H9 (cell line): ENCODE results near the gene PLXNB3. TPM values are rescaled to one million over a fixed set of nuclear protein-coding genes. Genes with fewer than 3 reads are reported as not detected.

Source experiments
- DNase-seq: peaks from one replicate; pipeline ENCODE4 v3.0.0-alpha.2; 2017
- H2AFZ ChIP-seq: one replicate; pipeline ENCODE4 v1.6.1; 2013; ENCODE audit warnings: mild to moderate bottlenecking, low read length, control low read depth, moderate library complexity
- H2AK5ac ChIP-seq: 2 replicates; pipeline ENCODE4 v1.6.1; 2013; ENCODE audit warnings: low read length, control low read depth, mixed read lengths; ENCODE audit not compliant: insufficient read length
- H2BK120ac ChIP-seq: one replicate; pipeline ENCODE4 v1.6.1; 2013; ENCODE audit warnings: low read depth, mild to moderate bottlenecking, low read length, control low read depth, inconsistent platforms; ENCODE audit not compliant: poor library complexity, severe bottlenecking
- H2BK12ac ChIP-seq: 2 replicates; pipeline ENCODE4 v1.6.1; 2013; ENCODE audit warnings: low read length, control low read depth, mixed read lengths, low read depth; ENCODE audit not compliant: insufficient read length
- H2BK15ac ChIP-seq: 2 replicates; pipeline ENCODE4 v1.6.1; 2013; ENCODE audit warnings: low read depth, low read length, control low read depth
- H2BK20ac ChIP-seq: one replicate; pipeline ENCODE4 v1.6.1; 2013; ENCODE audit warnings: low read depth, mild to moderate bottlenecking, low read length, control low read depth, inconsistent platforms; ENCODE audit not compliant: poor library complexity, severe bottlenecking
- H2BK5ac ChIP-seq: 2 replicates; pipeline ENCODE4 v1.6.1; 2013; ENCODE audit warnings: low read length, control low read depth, mixed read lengths; ENCODE audit not compliant: insufficient read length
- H3K14ac ChIP-seq: 2 replicates; pipeline ENCODE4 v1.6.1; 2013; ENCODE audit warnings: low read length, control low read depth; ENCODE audit not compliant: insufficient read depth
- H3K18ac ChIP-seq: 2 replicates; pipeline ENCODE4 v1.6.1; 2013; ENCODE audit warnings: low read depth, mild to moderate bottlenecking, mixed read lengths, low read length, control low read depth; ENCODE audit not compliant: insufficient read length
- H3K23ac ChIP-seq: 2 replicates; pipeline ENCODE4 v1.6.1; 2013; ENCODE audit warnings: low read length, control low read depth, mixed read lengths, low read depth; ENCODE audit not compliant: insufficient read length
- H3K23me2 ChIP-seq: 2 replicates; pipeline ENCODE4 v1.6.1; 2013; ENCODE audit warnings: low read depth, mild to moderate bottlenecking, mixed read lengths, low read length, control low read depth; ENCODE audit not compliant: insufficient read length, poor library complexity, severe bottlenecking
- H3K27ac ChIP-seq: 2 replicates; pipeline ENCODE4 v1.5.1; 2013; ENCODE audit warnings: low read length, control low read depth, mixed read lengths, low read depth; ENCODE audit not compliant: insufficient read length
- H3K27me3 ChIP-seq: 2 replicates; pipeline ENCODE4 v1.6.1; 2013; ENCODE audit warnings: low read length, control low read depth, inconsistent platforms; ENCODE audit not compliant: insufficient read depth
- H3K4ac ChIP-seq: 2 replicates; pipeline ENCODE4 v1.6.1; 2013; ENCODE audit warnings: low read depth, mild to moderate bottlenecking, control low read depth, inconsistent platforms, low read length, moderate library complexity
- H3K4me1 ChIP-seq: 2 replicates; pipeline ENCODE4 v1.6.1; 2013; ENCODE audit warnings: low read length, control low read depth, inconsistent platforms; ENCODE audit not compliant: insufficient read depth
- H3K4me2 ChIP-seq: 2 replicates; pipeline ENCODE4 v1.6.1; 2013; ENCODE audit warnings: low read length, control low read depth, mixed read lengths; ENCODE audit not compliant: insufficient read length, insufficient read depth
- H3K56ac ChIP-seq: 2 replicates; pipeline ENCODE4 v1.6.1; 2013; ENCODE audit warnings: low read depth, mild to moderate bottlenecking, mixed read lengths, low read length, control low read depth; ENCODE audit not compliant: insufficient read length
- H3K79me1 ChIP-seq: 2 replicates; pipeline ENCODE4 v1.6.1; 2013; ENCODE audit warnings: low read depth, mild to moderate bottlenecking, moderate library complexity, low read length, control low read depth, inconsistent platforms; ENCODE audit not compliant: insufficient read depth, poor library complexity, severe bottlenecking
- H3K79me2 ChIP-seq: 2 replicates; pipeline ENCODE4 v1.6.1; 2013; ENCODE audit warnings: low read length, control low read depth, inconsistent platforms; ENCODE audit not compliant: insufficient read depth
- H3K9ac ChIP-seq: 2 replicates; pipeline ENCODE4 v1.6.1; 2013; ENCODE audit warnings: low read length, control low read depth, mixed read lengths; ENCODE audit not compliant: insufficient read length; ENCODE audit errors: extremely low read depth
- H3K9me3 ChIP-seq: one replicate; pipeline ENCODE4 v1.6.1; 2013; ENCODE audit warnings: low read depth, low read length, inconsistent platforms; ENCODE audit not compliant: control insufficient read depth
- H3T11ph ChIP-seq: one replicate; pipeline ENCODE4 v1.6.1; 2013; ENCODE audit warnings: mild to moderate bottlenecking, low read length, control low read depth, inconsistent platforms
- H4K20me1 ChIP-seq: one replicate; pipeline ENCODE4 v1.6.1; 2013; ENCODE audit not compliant: control insufficient read depth, insufficient read length, insufficient read depth
- H4K5ac ChIP-seq: 2 replicates; pipeline ENCODE4 v1.6.1; 2013; ENCODE audit warnings: low read depth, mild to moderate bottlenecking, mixed read lengths, low read length, control low read depth; ENCODE audit not compliant: insufficient read length
- H4K8ac ChIP-seq: replicated peaks from 2 replicates; pipeline ENCODE4 v1.6.1; 2013; ENCODE audit warnings: low read length, control low read depth, mixed read lengths, low read depth; ENCODE audit not compliant: insufficient read length
- H4K91ac ChIP-seq: 2 replicates; pipeline ENCODE4 v1.6.1; 2013; ENCODE audit warnings: low read depth, mild to moderate bottlenecking, moderate library complexity, mixed read lengths, low read length, control low read depth; ENCODE audit not compliant: insufficient read length
- H3K27ac Mint-ChIP-seq, 3 experiments: 2 replicates in 2 of 3; 3 replicates in 1 of 3; pipeline ENCODE4 v1.8.0; 2020 to 2021; ENCODE audit warnings: mixed read lengths in 3 of 3, mild to moderate bottlenecking in 1 of 3, moderate library complexity in 1 of 3
- H3K27me3 Mint-ChIP-seq: 2 replicates; pipeline ENCODE4 v1.8.0; 2021; ENCODE audit warnings: low read depth, mild to moderate bottlenecking, moderate library complexity, mixed read lengths
- H3K36me3 Mint-ChIP-seq, 3 experiments: 2 replicates in 2 of 3; 3 replicates in 1 of 3; pipeline ENCODE4 v1.8.0; 2020 to 2021; ENCODE audit warnings: low read depth in 3 of 3, mixed read lengths in 3 of 3; ENCODE audit not compliant: insufficient read depth in 1 of 3
- H3K4me1 Mint-ChIP-seq, 2 experiments: 2 replicates each; pipeline ENCODE4 v1.8.0; 2020; ENCODE audit warnings: mixed read lengths in 2 of 2
- H3K4me3 Mint-ChIP-seq, 2 experiments: 2 replicates in 1 of 2; 3 replicates in 1 of 2; pipeline ENCODE4 v1.8.0; 2020 to 2021; ENCODE audit warnings: mild to moderate bottlenecking in 2 of 2, mixed read lengths in 2 of 2, moderate library complexity in 1 of 2
- H3K9me3 Mint-ChIP-seq, 2 experiments: 2 replicates in 1 of 2; 3 replicates in 1 of 2; pipeline ENCODE4 v1.8.0; 2020; ENCODE audit warnings: mild to moderate bottlenecking in 2 of 2, mixed read lengths in 2 of 2, moderate library complexity in 1 of 2
- CTCF ChIP-seq: fragments of 200-600 bp; sonication (generic); conservative IDR thresholded peaks from 3 replicates; pipeline ENCODE4 v1.8.0; 2021; ENCODE audit warnings: antibody characterized with exemption, mild to moderate bottlenecking
- WGBS: extraction: QIAGEN DNeasy Blood & Tissue Kit; methylation state at CpG from one replicate; pipeline ENCODE4 v1.1.7; 2013; ENCODE audit warnings: missing lambda C conversion rate, low lambda C conversion rate, mixed read lengths; ENCODE audit not compliant: insufficient read length; ENCODE audit errors: extremely low coverage; 5-methylcytosine and 5-hydroxymethylcytosine counted together
- total RNA-seq: library from RNA; stranded (reverse); gene quantifications from 2 replicates; pipeline ENCODE4 v1.2.1, GENCODE V29; 2021

PLXNB3 gene
- total RNA-seq, 1 experiment from 2014 or later: 1.9 TPM

GRCh38 chrX:153771415-153772315, 7.6 kb downstream of the PLXNB3 start:
- no peak overlapping the region for H2BK12ac ChIP-seq
- H2BK20ac ChIP-seq: no peak overlapping the region
- Mint-ChIP-seq H3K4me1 (no peaks in the 10 kb centered on the region), H3K27ac (no peak overlapping the region), H3K36me3 (peaks cover 0 to 2% (median 0%) of the 10 kb centered on the region in 3 experiments; a peak in 1 of 7 replicates), H3K9me3 (peaks cover 22 to 52% of the 10 kb centered on the region in 2 experiments), H3K4me3 (no peak overlapping the region; a peak in 1 of 5 replicates), H3K27me3 (peaks cover 1% of the 10 kb centered on the region; the same call in 1 of the 2 replicates)
- H3K4me1 ChIP-seq: no peaks in the 10 kb centered on the region
- no peak overlapping the region for H4K91ac ChIP-seq
- no peak for DNase-seq
- H3K56ac ChIP-seq: no peak overlapping the region
- H3K14ac ChIP-seq: no peak overlapping the region
- H3K23me2 ChIP-seq: no peaks in the 10 kb centered on the region
- WGBS: no CpG with 5 or more reads among the region's 37 CpGs
- H4K5ac ChIP-seq: no peak overlapping the region
- no peak overlapping the region for H3K18ac ChIP-seq
- no peak overlapping the region for H2BK5ac ChIP-seq
- H3K79me1 ChIP-seq: no peaks in the 10 kb centered on the region
- no peak overlapping the region for H3K4me2 ChIP-seq
- H4K8ac ChIP-seq: no peak overlapping the region
- H3K79me2 ChIP-seq: no peaks in the 10 kb centered on the region
- H3K4ac ChIP-seq: no peak overlapping the region
- no peak overlapping the region for H2BK120ac ChIP-seq
- H3T11ph ChIP-seq: no peak overlapping the region
- H3K27me3 ChIP-seq: no peaks in the 10 kb centered on the region
- H3K9ac ChIP-seq: no peak overlapping the region
- H2BK15ac ChIP-seq: no peak overlapping the region
- H3K23ac ChIP-seq: no peak overlapping the region
- no peak overlapping the region for H2AFZ ChIP-seq
- H4K20me1 ChIP-seq: no peaks in the 10 kb centered on the region
- no peak for TF ChIP-seq CTCF
- H3K27ac ChIP-seq: no peak overlapping the region
- no peaks in the 10 kb centered on the region for H3K9me3 ChIP-seq
- H2AK5ac ChIP-seq: no peak overlapping the region
